Measurements from ENCODE around the gene NDRG3.
A peak's percentile ranks its signal among the peaks of the same experiment; 100 is the strongest.
"Not testable (repeated sequence)": the region's sequence is repeated elsewhere in the genome, so short reads cannot be mapped to it uniquely, and the experiment has no call there.

NDRG3 gene

DNA sequence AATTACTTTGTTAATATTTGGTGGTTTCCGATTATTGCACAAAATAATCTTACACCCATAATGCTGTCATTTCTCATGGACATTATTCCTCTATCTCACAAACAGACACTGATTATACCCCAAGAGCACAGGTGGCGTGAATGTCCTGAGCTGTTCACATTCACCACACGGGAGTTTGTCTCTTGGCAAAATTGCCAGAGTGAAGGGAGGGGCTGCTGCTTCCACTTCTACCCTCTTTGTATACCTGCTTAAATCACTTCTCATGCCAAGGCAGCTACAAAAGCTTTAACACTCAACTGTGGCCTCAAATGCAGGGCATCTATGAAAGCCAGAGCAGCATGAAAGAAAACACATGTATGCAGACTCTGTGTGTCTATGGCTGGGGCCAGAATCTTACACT lies 58.0 kb downstream of the NDRG3 start:
- no peak for DNase-seq (ENCODE audit: low spot score)

DNA sequence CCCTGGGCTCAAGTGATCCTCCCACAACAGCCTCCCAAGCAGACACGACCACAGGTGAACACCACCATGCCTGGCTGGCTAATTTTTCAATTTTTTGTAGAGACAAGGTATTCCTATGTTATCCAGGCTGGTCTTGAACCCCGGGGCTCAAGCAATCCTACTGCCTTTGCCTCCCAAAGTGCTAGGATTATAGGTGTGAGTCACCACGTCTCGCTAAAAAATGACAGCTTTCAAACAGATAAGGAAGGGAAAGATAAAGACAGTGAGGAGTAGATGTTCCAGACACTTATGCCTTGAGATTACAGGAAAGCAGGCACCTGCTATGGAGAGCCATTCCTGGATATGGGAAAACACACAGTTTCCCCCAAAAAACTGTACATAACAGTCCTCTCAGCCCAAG lies 58.9 kb downstream of the NDRG3 start:
- DNase-seq (ENCODE audit: low spot score) = no peak

DNA sequence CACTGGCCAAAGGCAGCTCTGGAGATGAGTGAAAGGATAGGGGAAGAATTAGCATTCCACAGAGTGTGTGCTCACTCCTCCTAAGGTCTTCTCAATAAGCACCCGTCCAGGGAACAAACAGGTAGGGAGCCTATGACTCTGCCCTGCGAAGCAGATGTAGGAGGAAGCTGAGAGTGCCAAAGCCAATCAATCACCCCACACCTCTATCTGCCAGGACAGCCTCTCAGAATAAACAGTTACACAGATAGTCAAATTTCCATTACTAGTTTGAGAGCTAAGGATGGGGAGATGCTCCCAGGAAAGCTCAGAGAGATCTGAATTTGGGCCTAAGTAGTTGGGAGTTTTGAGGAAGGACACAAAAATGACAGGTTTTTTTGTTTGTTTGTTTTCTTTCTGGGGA lies 59.4 kb downstream of the NDRG3 start:
- DNase-seq (ENCODE audit: low spot score) = no peak

DNA sequence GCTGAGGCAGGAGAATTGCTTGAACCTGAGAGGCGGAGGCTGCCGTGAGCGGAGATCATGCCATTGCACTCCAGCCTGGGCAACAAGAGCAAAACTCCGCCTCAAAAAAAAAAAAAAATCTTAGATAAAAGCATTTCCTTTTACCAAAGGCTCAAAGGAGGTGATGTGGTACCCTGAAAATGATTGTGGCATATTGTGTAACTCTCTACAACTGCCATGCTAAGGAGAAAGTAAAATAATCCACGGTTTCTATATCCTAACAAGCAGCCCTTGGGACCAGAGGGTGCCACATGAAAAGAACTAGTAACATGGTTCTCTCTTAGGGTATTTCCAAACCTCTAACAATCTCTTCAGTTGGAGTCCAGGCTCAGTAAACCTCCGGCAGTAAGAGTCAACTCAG lies 61.1 kb downstream of the NDRG3 start:
- DNase-seq (ENCODE audit: low spot score) = no peak

DNA sequence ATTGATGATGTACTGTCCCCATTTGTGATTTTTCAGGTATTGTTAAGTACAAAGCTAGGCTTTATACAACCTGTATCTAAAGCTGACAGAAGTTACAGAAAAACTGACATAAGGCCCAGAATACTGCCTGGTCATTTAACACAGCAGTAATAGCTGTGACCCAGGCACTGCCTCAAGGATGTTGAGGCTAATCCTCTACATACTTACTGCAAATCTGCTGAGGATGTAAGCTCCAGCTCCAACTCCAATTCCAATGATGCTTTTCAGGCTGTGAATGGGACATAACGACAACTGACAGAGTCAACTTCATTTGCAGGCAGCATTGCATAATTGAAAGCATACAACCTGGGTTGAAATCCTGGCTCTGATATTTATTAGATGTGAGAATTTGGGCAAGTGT lies 63.6 kb downstream of the NDRG3 start:
- no peak for DNase-seq (ENCODE audit: low spot score)

DNA sequence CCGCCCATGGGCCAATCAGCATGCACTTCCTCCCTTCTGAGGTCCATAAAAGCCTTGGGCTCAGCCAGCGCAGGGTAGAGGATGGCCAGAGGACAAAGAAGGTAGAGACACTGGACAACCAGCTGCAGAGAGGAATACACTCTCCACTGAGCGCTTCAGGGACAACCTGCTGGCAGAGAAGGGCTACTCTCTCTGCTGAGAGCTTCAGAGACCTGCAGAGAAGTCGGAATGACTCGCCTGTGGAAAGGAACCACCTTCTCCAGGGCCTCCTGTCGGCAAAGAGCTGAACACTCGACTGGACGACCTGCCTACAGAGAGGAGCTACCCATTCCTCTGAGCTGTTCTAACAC lies 68.5 kb downstream of the NDRG3 start:
- DNase-seq (ENCODE audit: low spot score) = no peak

DNA sequence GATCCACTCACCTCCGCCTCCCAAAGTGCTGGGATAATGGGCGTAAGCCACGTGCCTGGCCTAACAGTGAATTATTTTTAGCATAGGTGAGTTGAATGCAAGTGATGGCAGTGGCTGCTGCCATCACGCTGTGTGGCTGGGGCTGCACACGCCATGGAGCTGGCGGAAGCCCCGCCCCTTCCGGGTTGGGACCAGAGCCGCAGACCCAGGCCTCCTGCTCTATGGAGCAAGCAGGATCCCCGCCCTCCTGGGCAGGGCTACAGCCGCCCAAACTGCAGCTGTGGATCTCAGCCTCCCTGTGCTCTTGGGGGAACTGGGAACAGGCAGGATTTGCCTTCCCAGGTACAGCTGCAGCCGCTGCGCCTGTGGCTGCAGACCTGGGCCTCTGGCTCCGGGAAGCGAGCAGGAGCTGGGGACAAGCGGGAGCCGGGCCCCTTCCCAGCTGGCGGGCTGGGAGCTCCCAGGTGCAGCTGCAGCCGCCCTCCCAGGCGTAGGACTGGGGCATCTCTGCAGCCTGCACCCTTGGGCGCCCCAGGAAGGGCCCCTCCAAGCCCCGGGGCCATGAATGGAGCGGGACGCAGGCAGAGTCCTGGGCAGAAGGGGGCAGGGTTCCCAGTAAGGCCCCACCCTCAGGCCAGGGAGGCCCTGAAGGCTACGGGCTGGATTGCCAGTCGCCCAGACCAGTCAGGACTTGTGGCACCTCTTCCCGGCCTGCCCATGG lies 69.0 kb downstream of the NDRG3 start:
- no peak for DNase-seq (ENCODE audit: low spot score)

GRCh38 chr20:36675545-36675944 lies 70.3 kb downstream of the NDRG3 start:
- DNase-seq (ENCODE audit: low spot score) = not testable (repeated sequence)

- DNase-seq (ENCODE audit: low spot score) = no peak
Observed at GRCh38 chr20:36672991-36673390, 72.9 kb downstream of the NDRG3 start.

DNA sequence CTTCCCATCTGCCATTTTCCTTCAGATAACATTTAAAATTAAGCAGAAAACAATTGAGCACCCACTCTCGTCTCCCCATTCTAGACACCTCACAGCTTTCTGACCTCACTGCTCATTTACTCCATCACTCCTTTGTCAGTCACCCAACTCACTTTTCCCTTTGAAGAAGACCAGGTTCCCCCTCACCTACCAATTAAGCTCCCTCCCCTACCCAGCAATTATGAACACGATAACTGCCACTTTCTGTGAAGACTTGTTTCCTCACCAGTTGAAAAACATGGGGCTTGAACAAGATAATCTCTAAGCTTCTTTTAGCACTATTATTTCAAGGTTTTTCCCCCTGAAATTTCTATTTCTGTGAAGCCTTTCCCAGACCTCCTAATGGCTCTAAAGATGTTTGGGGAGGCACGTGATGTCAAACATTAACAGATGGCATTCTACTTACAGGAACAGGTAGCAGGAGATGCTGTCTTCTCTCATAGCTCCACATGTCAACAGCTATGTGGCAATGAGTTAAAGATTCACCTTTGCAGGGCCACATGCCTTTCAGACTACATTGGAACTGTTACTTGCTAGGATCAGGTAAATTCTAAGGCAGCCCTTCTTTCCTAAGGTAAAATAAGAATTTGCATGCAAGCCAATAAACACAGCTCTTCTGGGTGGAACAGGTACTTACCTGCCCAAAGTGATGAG lies 75.1 kb downstream of the NDRG3 start:
- peak; percentile 35 for DNase-seq (ENCODE audit: low spot score)

DNA sequence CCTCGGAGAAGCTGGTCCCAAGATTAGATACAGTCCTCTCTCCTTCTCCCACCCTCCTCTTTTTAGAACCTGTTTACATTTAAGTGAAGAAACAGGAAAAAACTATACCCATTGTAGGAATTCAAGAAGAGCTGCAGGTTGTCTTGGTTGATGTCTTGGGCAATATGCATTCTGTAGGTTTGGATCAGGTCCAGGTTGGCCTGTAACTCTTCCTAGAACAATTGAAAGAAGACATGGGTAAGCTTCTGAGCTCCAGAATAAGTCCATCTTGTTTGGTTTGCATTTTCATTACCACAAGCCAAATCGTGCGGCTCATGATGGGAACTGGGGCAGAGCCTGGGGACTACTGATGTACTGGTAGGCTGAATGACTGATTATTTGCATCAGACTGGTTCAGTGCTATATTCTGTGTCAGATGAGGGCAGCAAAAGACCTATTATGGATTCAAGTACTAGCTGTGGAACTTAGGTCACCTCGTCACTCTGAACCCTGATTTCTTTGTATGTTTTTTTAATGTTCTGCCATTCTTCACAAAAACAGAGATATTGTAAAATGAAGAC lies 79.6 kb downstream of the NDRG3 start:
- DNase-seq (ENCODE audit: low spot score) = no peak

DNA sequence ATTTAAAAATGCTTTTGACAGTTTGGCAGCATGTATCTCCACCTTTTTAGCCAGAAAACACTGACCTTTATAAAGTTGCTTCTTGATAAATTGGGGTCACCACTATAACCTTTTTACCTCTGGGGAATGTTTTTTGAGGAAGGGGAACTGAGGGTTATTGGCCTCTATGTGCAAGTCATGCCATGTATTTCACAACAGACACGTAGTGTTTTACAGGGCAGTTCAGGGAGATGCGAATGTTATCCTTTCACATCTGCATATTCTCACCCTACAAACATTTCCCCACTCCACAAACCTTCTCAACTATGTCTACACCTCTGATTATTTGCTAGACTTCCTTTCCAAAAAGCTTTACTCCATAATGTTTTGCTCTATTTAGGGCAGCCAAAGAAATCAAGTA lies 82.9 kb downstream of the NDRG3 start:
- DNase-seq (ENCODE audit: low spot score) = no peak

DNA sequence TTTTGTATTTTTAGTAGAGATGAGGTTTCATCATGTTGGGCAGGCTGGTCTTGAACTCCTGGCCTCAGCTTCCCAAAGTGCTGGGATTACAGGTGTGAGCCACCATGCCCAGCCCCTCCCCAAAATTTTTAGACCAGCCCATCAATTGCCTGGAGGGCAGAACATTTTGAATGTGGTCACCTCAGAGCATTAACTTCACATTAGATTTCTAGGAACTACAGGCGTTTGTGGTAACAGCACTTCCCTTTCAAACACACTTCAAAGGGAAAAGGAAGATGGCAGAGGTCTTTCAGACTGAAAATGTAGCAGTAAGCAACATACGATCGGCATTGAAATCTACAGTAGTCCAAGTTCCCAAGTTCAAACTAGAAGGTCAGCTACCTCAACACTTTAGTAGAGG lies 87.6 kb downstream of the NDRG3 start:
- no peak for DNase-seq (ENCODE audit: low spot score)

- DNase-seq (ENCODE audit: low spot score) = no peak
Observed at GRCh38 chr20:36656733-36657132, 89.2 kb downstream of the NDRG3 start.

DNA sequence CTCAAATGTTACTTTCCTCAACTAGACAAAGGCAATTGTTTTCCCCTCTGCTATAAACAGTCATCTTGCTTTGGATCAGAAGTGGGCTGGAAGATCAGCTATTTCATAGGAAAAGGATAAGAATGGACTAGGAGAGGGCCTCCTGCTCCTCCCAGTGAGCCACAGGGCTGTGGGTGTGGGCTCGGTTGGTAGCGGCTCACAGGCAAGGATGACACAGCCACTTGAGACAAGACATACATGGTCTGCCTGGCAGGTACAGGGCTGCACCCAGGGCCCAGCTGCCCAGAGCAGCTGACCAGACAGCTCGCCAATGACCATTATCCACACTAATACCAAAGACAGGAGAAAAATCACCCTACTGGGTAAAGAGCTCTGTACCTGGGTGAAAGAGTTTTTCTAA lies 90.9 kb downstream of the NDRG3 start:
- no peak for DNase-seq (ENCODE audit: low spot score)

- DNase-seq (ENCODE audit: low spot score) = no peak
Observed at GRCh38 chr20:36654506-36654905, 91.4 kb downstream of the NDRG3 start.

- DNase-seq (ENCODE audit: low spot score) = no peak
Observed at GRCh38 chr20:36653456-36653855, 92.4 kb downstream of the NDRG3 start.

DNA sequence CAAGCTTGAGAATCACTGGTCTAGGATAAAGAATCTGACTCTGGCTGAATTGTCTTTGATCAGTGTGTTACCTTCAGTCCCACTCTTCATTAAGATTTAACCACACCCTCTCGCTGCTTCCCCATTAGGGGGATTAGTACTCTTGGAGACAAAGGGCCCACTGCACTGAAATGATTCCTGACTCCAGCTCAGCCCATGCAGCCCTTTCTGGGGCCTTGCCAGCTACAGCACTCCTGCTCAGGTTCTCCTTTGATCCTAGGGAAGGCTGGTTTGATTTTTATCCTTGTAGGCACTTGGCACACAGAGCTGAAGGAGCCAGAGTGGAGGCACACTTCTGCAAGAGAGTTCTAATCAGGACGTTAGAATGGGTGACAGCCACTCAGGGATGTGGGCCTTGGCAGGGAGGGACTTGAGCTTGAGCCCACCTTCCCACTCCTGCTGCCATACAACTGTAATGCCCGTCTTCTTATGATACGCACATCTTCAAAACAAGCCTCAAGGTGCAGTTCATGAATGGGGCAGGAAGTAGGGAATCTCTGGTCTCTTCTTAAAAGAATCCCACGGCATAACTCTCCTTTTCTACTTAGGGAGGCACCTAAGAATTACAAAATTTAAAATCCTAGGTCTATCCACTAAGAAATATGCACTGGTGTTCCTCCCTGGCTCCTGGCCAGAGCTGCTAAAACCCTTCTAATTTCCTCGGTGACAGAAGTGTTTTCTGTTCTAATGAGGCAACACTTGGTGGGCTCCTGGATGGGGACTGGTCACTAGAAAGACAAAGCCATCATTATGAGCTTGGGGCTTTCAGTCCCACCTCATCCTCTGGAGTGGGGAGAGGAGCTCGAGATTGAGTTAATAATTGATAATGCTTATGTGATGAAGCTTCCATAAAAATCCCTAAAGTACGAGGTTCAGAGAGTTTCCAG lies 98.4 kb downstream of the NDRG3 start:
- DNase-seq (ENCODE audit: low spot score) = no peak

GRCh38 chr20:36646678-36647077 lies 99.2 kb downstream of the NDRG3 start:
- no peak for DNase-seq (ENCODE audit: low spot score)

DNA sequence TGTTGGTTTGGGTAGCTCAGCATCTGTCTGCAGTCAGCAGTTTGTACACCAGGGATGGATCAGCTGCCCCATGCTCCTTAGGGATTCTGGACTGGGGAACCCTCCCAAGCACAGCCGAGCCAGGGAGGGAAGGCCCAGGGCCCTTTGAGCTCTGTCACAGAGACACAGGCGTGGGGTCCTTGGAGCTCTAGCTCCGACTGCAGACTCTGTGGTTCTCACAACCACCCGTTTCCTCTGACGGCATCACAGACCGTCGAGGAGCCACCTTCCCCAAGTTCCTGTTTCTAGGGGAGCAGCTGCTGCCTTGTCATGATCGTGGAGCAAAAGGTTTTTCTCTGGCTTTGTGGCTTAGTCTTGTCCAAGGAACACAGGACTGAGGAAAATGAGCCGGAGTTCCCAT lies 99.9 kb downstream of the NDRG3 start, which contains the start of gene SLA2:
SLA2 (minus strand) TSS at position 199 of the 400 bp plus-strand sequence. CDS start 4,861 bp downstream, outside the sequence.
- no peak for DNase-seq (ENCODE audit: low spot score)

GRCh38 chr20:36645353-36645752 lies 100.5 kb downstream of the NDRG3 start:
- no peak for DNase-seq (ENCODE audit: low spot score)

GRCh38 chr20:36644706-36645095 lies 101.2 kb downstream of the NDRG3 start:
- DNase-seq (ENCODE audit: low spot score) = no peak

Measured in HuH-7 (cell line).